NCI-H69 (cell line): ENCODE measurements around the gene TFAP2D.

Experiments
- DNase-seq: peaks from one replicate; lab custom pipeline; 2025; lab: John Stamatoyannopoulos, UW

The TFAP2D gene

DNA sequence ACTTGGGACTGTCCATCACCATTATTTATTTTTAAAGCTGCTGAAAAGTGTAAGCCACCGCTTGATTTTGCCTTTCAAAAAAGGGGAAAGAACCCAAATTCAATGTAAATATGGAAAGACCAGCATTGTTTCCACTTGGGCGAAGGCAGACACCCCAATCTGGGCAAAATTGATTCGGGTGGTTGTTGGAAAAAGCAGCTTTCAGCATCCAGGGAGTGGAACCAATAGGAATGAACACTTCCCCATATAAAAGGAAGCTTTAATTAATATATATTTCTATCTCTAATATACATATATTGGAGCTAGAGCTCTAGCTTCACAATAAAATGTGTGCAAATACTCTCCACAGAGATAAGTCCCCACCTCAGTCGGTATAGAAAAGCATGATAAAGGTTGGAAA lies at the start of gene TFAP2D:
Gene TFAP2D, plus strand, starts transcription at position 301 of the 400 bp plus-strand sequence. CDS start 530 bp downstream, outside the sequence.
- no peak for DNase-seq

DNA sequence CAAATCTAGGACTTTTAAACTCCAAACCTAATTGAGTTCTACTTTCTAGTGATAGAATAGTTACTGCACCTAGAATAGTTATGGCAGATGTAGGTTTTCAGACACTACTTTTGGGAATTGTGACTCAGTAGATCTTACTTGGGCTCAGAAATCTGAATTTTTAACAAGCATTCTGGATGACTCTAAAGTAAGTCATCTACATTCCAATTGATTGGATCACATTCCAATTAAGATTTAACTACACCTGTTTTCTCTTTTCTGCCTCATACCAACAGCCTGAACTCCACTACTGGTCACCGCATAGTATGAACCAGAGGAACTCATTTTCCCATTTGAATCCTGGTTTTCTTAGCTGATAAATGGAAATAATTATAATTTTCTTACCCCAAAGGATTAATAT lies 49.5 kb upstream of the TFAP2D start:
- DNase-seq, result no peak

DNA sequence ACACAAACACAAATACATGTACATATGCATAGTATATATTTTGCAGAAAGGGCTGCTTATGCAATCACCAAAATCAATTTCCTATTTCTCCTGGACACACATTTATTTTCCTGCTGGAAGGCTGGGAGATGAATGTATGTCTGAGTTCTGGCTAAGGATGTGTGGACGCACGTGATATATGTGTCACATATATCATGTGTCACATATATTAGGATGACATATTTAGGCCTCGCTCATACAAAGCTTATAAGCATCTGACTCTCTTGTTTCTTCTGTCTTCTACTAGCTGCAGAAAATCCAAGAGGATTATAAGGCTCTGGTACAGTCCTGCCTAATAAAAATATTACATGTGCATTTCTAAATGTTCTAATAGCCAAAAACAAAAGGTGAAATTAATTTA lies 47.2 kb upstream of the TFAP2D start:
- no peak for DNase-seq

GRCh38 chr6:50681213-50681824 lies 32.0 kb upstream of the TFAP2D start:
- DNase-seq, result no peak

DNA sequence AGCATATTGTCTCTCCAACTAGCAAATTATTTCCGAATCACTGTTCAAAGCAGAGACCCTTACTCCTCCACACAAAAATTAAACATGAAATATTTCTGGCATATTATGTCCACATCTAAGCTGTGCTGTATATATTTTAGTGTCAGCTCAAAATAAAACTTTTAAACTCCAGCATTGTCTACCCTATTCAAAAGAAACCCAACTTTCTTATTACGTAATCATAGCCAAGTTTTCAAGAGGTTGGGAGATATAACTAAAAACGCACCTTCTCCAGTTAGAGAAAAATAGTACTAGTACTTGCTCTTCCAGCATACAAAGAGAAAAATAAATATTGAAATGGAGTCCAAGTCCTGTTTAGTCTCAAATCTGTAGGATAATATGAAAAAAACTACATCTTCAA lies 24.1 kb upstream of the TFAP2D start:
- no peak for DNase-seq

GRCh38 chr6:50691814-50692495 lies 21.4 kb upstream of the TFAP2D start:
- no peak for DNase-seq

GRCh38 chr6:50698546-50698945 lies 14.8 kb upstream of the TFAP2D start:
- no peak for DNase-seq

GRCh38 chr6:50699051-50699775 lies 14.1 kb upstream of the TFAP2D start:
- no peak for DNase-seq

- DNase-seq, result no peak
Measured at GRCh38 chr6:50706575-50706974, 6.8 kb upstream of the TFAP2D start.

- no peak for DNase-seq
Measured at GRCh38 chr6:50707191-50707590, 6.1 kb upstream of the TFAP2D start.

DNA sequence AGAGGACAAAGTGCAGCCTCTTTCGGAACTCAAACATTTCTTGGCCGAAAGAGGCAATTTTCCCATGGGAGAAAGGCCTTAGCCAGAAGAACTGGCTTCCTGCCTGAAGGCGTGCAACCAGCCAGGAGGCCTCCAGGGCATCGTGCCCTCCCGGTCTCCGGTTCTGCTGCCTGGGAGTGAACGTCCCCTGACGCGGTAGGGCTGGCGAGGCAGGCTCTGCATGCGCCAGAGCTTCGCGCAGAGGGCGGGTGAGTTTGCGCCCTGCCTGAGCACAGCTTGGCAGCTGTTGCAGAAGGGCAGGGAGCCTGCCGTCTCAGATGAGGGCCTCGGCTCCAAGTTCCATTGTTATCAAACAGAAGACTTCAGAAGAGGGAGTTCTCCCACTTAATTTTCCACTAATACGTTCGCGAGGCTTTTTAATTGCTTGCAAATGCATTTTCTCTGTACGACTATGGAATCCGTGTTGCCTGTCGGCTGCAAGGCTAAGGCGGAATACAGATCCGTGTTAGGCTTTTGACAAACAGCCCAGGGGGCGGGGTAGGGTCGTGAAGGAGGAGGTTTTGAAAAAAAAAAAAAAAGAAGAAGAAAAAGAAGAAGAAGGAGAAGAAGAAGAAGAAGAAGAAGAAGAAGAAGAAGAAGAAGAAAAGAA lies 5.5 kb upstream of the TFAP2D start:
- no peak for DNase-seq

GRCh38 chr6:50708664-50709365 lies 4.5 kb upstream of the TFAP2D start:
- no peak for DNase-seq

DNA sequence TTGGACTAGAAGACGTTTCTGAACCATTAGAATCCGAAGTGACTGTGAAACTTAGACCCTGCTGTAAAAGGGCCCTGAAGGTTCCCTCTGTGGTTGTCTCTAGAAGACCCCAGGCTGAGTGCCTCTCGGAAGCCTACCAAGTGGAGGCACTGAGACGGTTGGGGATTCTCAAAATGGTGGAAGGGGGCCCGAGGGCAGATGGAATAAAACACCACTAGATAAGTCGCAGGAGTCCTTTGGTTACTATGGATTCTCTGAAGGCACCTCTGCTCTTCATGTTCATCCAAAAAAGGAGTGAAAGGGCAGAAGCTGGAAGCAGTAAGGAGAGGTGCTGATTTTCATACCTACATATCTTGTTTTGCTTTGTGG lies 4.0 kb upstream of the TFAP2D start:
- DNase-seq, result no peak

GRCh38 chr6:50711686-50712085 lies 1.6 kb upstream of the TFAP2D start:
- DNase-seq, result no peak

GRCh38 chr6:50712291-50712690 lies 1.0 kb upstream of the TFAP2D start:
- DNase-seq, result no peak

DNA sequence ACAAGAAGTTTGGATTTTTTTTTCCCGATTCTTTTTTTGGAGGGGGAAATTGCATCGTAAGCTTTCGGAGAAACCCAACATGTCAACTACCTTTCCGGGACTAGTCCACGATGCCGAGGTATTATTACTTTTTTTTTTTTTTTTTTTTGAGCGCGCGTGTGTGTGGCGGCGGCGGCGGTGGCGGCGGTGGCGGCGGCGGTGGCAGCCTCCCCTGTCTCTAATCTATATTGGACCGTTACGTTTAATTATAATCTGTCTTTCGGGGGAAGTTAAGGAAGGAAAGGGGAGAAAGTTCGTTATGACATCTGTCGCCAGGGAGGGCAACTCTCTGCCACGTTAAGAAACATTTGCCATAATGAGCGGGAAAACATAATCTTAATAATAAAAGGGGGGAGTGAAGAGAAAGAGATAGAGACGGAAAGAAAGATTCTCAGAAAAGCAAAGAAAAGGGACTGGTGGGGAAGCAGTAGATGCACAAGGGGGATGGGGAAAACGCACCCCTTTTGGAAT lies 706 bp downstream of the TFAP2D start:
- no peak for DNase-seq

- peak; percentile 45 for DNase-seq
Measured at GRCh38 chr6:50714487-50715379, 1.4 kb downstream of the TFAP2D start.

DNA sequence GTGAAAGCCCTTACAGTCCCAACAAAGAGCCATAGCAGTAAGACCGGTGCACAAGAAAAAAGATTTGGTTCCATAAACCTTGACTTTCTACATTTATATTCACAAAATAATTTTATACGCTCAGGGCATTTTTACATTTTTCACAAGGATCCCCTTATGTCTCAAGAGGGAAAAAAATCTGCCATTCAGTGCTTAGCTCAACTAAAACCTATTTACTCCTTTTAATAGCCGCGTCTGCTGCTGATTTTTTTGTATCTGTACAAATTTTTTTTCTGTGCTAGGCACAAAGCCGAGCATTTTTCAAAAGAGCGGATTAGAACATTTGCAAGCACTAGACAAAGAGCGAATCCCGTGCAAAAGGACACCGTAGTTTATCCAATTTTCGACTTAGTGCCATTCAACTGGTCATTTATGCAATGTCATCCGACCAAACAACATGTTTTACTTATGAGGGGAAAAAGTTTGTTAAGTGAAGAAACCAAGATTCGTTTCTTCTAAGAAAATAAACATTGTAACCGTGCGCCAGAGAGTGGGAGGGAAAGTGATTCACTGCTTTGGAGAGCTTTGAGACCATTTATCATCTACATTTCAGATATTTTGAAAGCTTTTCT lies 3.7 kb downstream of the TFAP2D start:
- DNase-seq, result no peak

GRCh38 chr6:50717734-50718457 lies 4.6 kb downstream of the TFAP2D start:
- DNase-seq, result no peak

GRCh38 chr6:50718566-50718965 lies 5.2 kb downstream of the TFAP2D start:
- DNase-seq, result no peak
